Keratinocyte (primary cell): ENCODE data around the gene STRADA. TPM values are rescaled to one million over a fixed set of nuclear protein-coding genes. Genes with fewer than 3 reads are reported as not detected.
"Not testable (repeated sequence)": the region's sequence is repeated elsewhere in the genome, so short reads cannot be mapped to it uniquely, and the experiment has no call there.

ENCODE experiments used
- DNase-seq: peaks from one replicate; pipeline ENCODE4 v3.0.0-alpha.2; 2011; ENCODE audit warnings: low read depth, missing footprints, low spot score
- FAIRE-seq: peaks from 2 replicates; lab custom pipeline; 2011; peaks lifted over from hg19 to GRCh38; lab: Jason Lieb, UNC
- H2AFZ ChIP-seq: 2 replicates; pipeline ENCODE4 v1.6.0; 2012; ENCODE audit warnings: low read length, control low read depth, inconsistent platforms; ENCODE audit not compliant: control insufficient read depth
- H3K27ac ChIP-seq: 2 replicates; pipeline ENCODE4 v1.5.1; 2011; ENCODE audit warnings: low read length; ENCODE audit not compliant: control insufficient read depth, insufficient read depth
- H3K27me3 ChIP-seq: 3 replicates; pipeline ENCODE4 v1.6.0; 2011; ENCODE audit warnings: low read length; ENCODE audit not compliant: control insufficient read depth, insufficient read depth; ENCODE audit errors: extremely low read depth
- H3K36me3 ChIP-seq, 2 experiments: 2 replicates in 1 of 2; 3 replicates in 1 of 2; pipeline ENCODE4 v1.5.1; 2011; ENCODE audit warnings: low read length in 2 of 2, mild to moderate bottlenecking in 1 of 2; ENCODE audit not compliant: control insufficient read depth in 2 of 2, insufficient read depth in 2 of 2; ENCODE audit errors: extremely low read depth in 1 of 2
- H3K4me1 ChIP-seq: 3 replicates; pipeline ENCODE4 v1.5.1; 2011; ENCODE audit warnings: low read length; ENCODE audit not compliant: control insufficient read depth, insufficient read depth; ENCODE audit errors: extremely low read depth
- H3K4me2 ChIP-seq: 3 replicates; pipeline ENCODE4 v1.6.0; 2011; ENCODE audit warnings: low read depth, low read length; ENCODE audit not compliant: control insufficient read depth, insufficient read depth; ENCODE audit errors: extremely low read depth
- H3K4me3 ChIP-seq, 3 experiments: fragments of 200-600 bp in 1 of 3; sonication (generic) in 1 of 3; 2 replicates in 2 of 3; 3 replicates in 1 of 3; pipeline ENCODE4 v1.5.1; 2011 to 2016; ENCODE audit warnings: low read length in 3 of 3, mild to moderate bottlenecking in 3 of 3, control low read depth in 2 of 3, inconsistent platforms in 1 of 3, low read depth in 1 of 3, mixed read lengths in 1 of 3, mixed run types in 1 of 3, moderate library complexity in 1 of 3; ENCODE audit not compliant: control insufficient read depth in 2 of 3, insufficient read depth in 2 of 3; ENCODE audit errors: extremely low read depth in 1 of 3
- H3K79me2 ChIP-seq: 2 replicates; pipeline ENCODE4 v1.6.0; 2012; ENCODE audit warnings: low read length; ENCODE audit not compliant: control insufficient read depth, insufficient read depth
- H3K9ac ChIP-seq: 3 replicates; pipeline ENCODE4 v1.6.0; 2011; ENCODE audit warnings: low read length; ENCODE audit not compliant: control insufficient read depth, insufficient read depth; ENCODE audit errors: extremely low read depth
- H3K9me1 ChIP-seq: 3 replicates; pipeline ENCODE4 v1.6.0; 2011; ENCODE audit warnings: low read length; ENCODE audit not compliant: control insufficient read depth, insufficient read depth; ENCODE audit errors: extremely low read depth
- H3K9me3 ChIP-seq: 2 replicates; pipeline ENCODE4 v1.5.1; 2012; ENCODE audit warnings: low read depth, low read length; ENCODE audit not compliant: control insufficient read depth
- H4K20me1 ChIP-seq: 3 replicates; pipeline ENCODE4 v1.6.0; 2011; ENCODE audit warnings: low read length; ENCODE audit not compliant: control insufficient read depth, insufficient read depth; ENCODE audit errors: extremely low read depth
- CTCF ChIP-seq, 3 experiments: IDR thresholded peaks in 1 of 3; conservative IDR thresholded peaks in 1 of 3; optimal IDR thresholded peaks in 1 of 3; 2 replicates in 2 of 3; 3 replicates in 1 of 3; pipeline versions ENCODE3 to v1.5.1; 2011; ENCODE audit warnings: low read length in 3 of 3, mild to moderate bottlenecking in 3 of 3, moderate library complexity in 2 of 3, control low read depth in 1 of 3, inconsistent platforms in 1 of 3; ENCODE audit not compliant: insufficient read depth in 2 of 3; ENCODE audit errors: extremely low read depth in 1 of 3
- EZH2 ChIP-seq: IDR thresholded peaks from one replicate; pipeline ENCODE4 v1.6.1; 2012; ENCODE audit warnings: inconsistent platforms, mild to moderate bottlenecking, low read length, moderate library complexity
- dilution Hi-C: fragments of 300-500 bp; cut with MboI; formaldehyde crosslinking; loops from one replicate; pipeline ENCODE4 v1.7.0; 2020; ENCODE audit warnings: low sequenced_read_pairs; ENCODE audit not compliant: extremely low pct_ligation_motif_present
- polyA plus RNA-seq, 5 experiments: library from polyadenylated mRNA; depleted of rRNA in 3 of 5; stranded (reverse) in 3 of 5; stranded (forward) in 1 of 5; unstranded in 1 of 5; fragments of >200 nt; gene quantifications; 1 replicate in 1 of 5; 2 replicates in 3 of 5; 3 replicates in 1 of 5; pipeline versions ENCODE4 v1.2.1 to v1.2.3, GENCODE V29; 2011 to 2012; ENCODE audit warnings: missing spikeins in 2 of 5, low read depth in 1 of 5, low replicate concordance in 1 of 5

The STRADA gene
- polyA plus RNA-seq, 1 donor (not counting 4 experiments of a cell fraction or from before 2014, with no cell fraction given), result 25.9 TPM

DNA sequence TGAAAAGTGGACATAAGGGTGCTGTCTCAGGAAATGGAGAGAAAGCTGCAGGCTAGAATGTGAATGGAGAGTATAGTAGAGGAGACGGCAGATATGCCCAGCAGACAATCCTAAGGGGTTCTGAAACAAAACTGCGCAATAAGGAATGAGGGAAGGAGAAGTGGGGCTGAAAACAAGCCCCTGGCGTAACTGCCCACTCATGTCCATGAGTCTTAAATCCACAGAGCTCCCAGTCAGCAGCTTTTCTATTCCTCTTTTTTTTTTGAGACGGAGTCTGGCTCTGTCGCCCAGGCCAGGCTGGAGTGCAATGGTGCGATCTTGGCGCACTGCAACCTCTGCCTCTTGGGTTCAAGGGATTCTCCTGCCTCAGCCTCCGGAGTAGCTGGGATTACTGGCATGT, 5.9 kb downstream of the STRADA start:
- Histone ChIP-seq H3K9ac (no peak overlapping the region), H3K4me3 (no peak overlapping the region), H3K27ac (no peak overlapping the region), H3K9me3 (no peaks in the 10 kb centered on the region), H3K27me3 (no peaks in the 10 kb centered on the region), H3K36me3 (peaks cover 0 to 1% of the 10 kb centered on the region in 2 experiments), H3K9me1 (no peaks in the 10 kb centered on the region), H3K4me1 (peaks cover 3% of the 10 kb centered on the region), H3K79me2 (peaks cover 4% of the 10 kb centered on the region), H2AFZ (no peak overlapping the region), H4K20me1 (no peaks in the 10 kb centered on the region), H3K4me2 (no peak overlapping the region)
- no peak for TF ChIP-seq EZH2
- no peak for TF ChIP-seq CTCF (optimal IDR thresholded peaks at IDR 0.05 in 1 of 3, IDR thresholded peaks at IDR 0.05 in 1 of 3, conservative IDR thresholded peaks at IDR 0.05 in 1 of 3; ENCODE audit: extremely low read depth in 1 of 3, insufficient read depth in 2 of 3, low read length in 3 of 3)
- no peak for DNase-seq
- dilution Hi-C loops, result no loop called here
- FAIRE-seq, result no peak

DNA sequence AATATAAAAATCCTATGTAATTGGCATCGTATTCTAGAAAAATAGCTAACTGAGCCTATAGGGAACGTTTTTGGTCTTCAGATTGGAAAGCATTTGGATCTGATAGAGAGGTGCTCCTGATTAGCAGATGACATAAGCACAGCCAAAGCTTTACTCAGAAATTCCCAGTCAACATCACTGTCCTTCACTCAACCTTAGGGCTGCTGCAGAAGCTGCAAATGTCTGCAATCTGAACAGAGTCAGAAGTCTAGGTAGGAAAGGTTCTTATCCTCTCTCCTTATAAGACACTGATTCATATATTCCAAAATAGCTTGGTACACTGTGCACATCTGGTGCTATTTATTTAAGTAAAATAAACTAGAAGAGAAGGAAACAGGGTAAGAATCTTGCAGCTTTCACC, 19.2 kb downstream of the STRADA start:
- Histone ChIP-seq H3K9me3 (no peaks in the 10 kb centered on the region), H2AFZ (no peak overlapping the region), H3K9me1 (no peaks in the 10 kb centered on the region), H3K36me3 (peaks cover 0 to 3% of the 10 kb centered on the region in 2 experiments), H3K27me3 (no peaks in the 10 kb centered on the region), H3K4me1 (no peaks in the 10 kb centered on the region), H4K20me1 (no peaks in the 10 kb centered on the region), H3K4me2 (no peak overlapping the region), H3K27ac (no peak overlapping the region), H3K9ac (no peak overlapping the region), H3K4me3 (no peak overlapping the region), H3K79me2 (no peaks in the 10 kb centered on the region)
- no peak for TF ChIP-seq CTCF (optimal IDR thresholded peaks at IDR 0.05 in 1 of 3, IDR thresholded peaks at IDR 0.05 in 1 of 3, conservative IDR thresholded peaks at IDR 0.05 in 1 of 3; ENCODE audit: extremely low read depth in 1 of 3, insufficient read depth in 2 of 3, low read length in 3 of 3)
- no peak for TF ChIP-seq EZH2
- dilution Hi-C loops, result no loop called here
- no peak for DNase-seq
- no peak for FAIRE-seq

DNA sequence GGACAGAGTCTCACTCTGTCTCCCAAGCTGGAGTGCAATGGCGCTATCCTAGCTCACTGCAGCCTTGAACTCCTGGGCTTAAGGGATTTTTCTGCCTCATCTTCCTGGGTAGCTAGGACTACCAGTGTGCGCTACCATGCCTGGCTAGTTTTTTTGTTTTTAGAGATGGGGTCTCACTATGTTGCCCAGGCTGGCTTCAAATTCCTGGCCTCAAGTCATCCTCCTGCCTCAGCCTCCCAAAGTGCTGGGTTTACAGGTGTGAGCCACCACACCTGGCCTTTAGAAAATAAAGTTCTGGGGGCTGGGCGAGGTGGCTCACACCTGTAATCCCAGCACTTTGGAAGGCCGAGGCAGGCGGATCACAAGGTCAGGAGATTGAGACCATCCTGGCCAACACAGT, 21.4 kb downstream of the STRADA start:
- DNase-seq, H2AFZ ChIP-seq, H3K27me3 ChIP-seq, H3K9me1 ChIP-seq, H3K79me2 ChIP-seq, H3K9me3 ChIP-seq, H3K4me3 ChIP-seq, H3K4me1 ChIP-seq, dilution Hi-C loops, H3K27ac ChIP-seq, FAIRE-seq, H3K36me3 ChIP-seq, H3K9ac ChIP-seq, H3K4me2 ChIP-seq, H4K20me1 ChIP-seq: not testable (repeated sequence)
